Panc1 (cell line): ENCODE measurements around the gene RNF130. TPM values are rescaled to one million over a fixed set of nuclear protein-coding genes. Genes with fewer than 3 reads are reported as not detected.

Experiments used
- ATAC-seq: fragments of 200-7000 bp; cut with Tn5 transposase; 2 replicates; pipeline ENCODE4 v1.9.1; 2020; ENCODE audit warnings: mild to moderate bottlenecking, moderate library complexity
- BruUV-seq: library from RNA; stranded (reverse); fragments of 400-500 nt; replicated peaks from 2 replicates; lab custom pipeline; 2021; lab: Mats Ljungman, UMichigan
- CTCF ChIA-PET: fragments of 300-600 bp; sonication (Branson Sonifier 250); formaldehyde crosslinking; loops from one replicate; lab custom pipeline; 2022; ENCODE audit warnings: antibody characterized with exemption; lab: Charles Lee
- POLR2A ChIA-PET: fragments of 300-600 bp; sonication (Branson Sonifier 250); formaldehyde crosslinking; loops from one replicate; lab custom pipeline; 2022; ENCODE audit warnings: antibody characterized with exemption; lab: Charles Lee
- DNase-seq: peaks from one replicate; pipeline ENCODE4 v3.0.0-alpha.2; 2010; ENCODE audit warnings: low read depth, low spot score
- H3K27ac ChIP-seq: 2 replicates; pipeline ENCODE4 v1.5.1; 2011; ENCODE audit warnings: mild to moderate bottlenecking, low read length, inconsistent platforms
- H3K27me3 ChIP-seq: fragments of 200-500 bp; sonication (Bioruptor generic); 2 replicates; pipeline ENCODE4 v1.6.0; 2014; ENCODE audit warnings: low read length, inconsistent platforms; ENCODE audit not compliant: control insufficient read depth, insufficient read depth
- H3K36me3 ChIP-seq: fragments of 200-500 bp; sonication (Bioruptor generic); 2 replicates; pipeline ENCODE4 v1.5.1; 2014; ENCODE audit warnings: inconsistent platforms, mild to moderate bottlenecking, low read length, moderate library complexity; ENCODE audit not compliant: control insufficient read depth, insufficient read depth
- H3K4me1 ChIP-seq: 2 replicates; pipeline ENCODE4 v1.5.1; 2011; ENCODE audit warnings: inconsistent platforms, mild to moderate bottlenecking, low read length, moderate library complexity; ENCODE audit not compliant: control insufficient read depth, insufficient read depth
- H3K4me3 ChIP-seq, 2 experiments: 2 replicates each; pipeline ENCODE4 v1.5.1; 2011 to 2012; ENCODE audit warnings: low read depth in 2 of 2, low read length in 2 of 2, mild to moderate bottlenecking in 2 of 2, inconsistent platforms in 1 of 2, moderate library complexity in 1 of 2
- H3K9me3 ChIP-seq: fragments of 200-500 bp; sonication (Bioruptor generic); 2 replicates; pipeline ENCODE4 v1.5.1; 2014; ENCODE audit warnings: low read depth, mild to moderate bottlenecking, inconsistent platforms, low read length, moderate library complexity; ENCODE audit not compliant: control insufficient read depth, insufficient read depth
- POLR2AphosphoS5 ChIP-seq: IDR thresholded peaks from 2 replicates; pipeline ENCODE4 v1.6.1; 2012; ENCODE audit warnings: mild to moderate bottlenecking, low read depth, low read length, moderate library complexity
- SIN3A ChIP-seq: IDR thresholded peaks from 2 replicates; pipeline ENCODE4 v1.6.1; 2012; ENCODE audit warnings: low read depth, mild to moderate bottlenecking, low read length, moderate library complexity, borderline replicate concordance; ENCODE audit not compliant: insufficient read depth
- TCF7L2 ChIP-seq: IDR thresholded peaks from 2 replicates; pipeline ENCODE4 v1.6.1; 2011; ENCODE audit warnings: mild to moderate bottlenecking, low read depth, low read length, inconsistent platforms
- in situ Hi-C: cut with HindIII; loops from 2 replicates; pipeline ENCODE4 v1.10.0; 2016; ENCODE audit warnings: low sequenced_read_pairs, low pct_unique_long_range_greater_than_20kb
- intact Hi-C: fragments of 100-400 bp; cut with micrococcal nuclease; formaldehyde crosslinking; loops from one replicate; pipeline ENCODE4 v1.10.0; 2022; ENCODE audit not compliant: unreplicated experiment
- total RNA-seq: library from RNA; stranded (reverse); gene quantifications from one replicate; pipeline ENCODE4 v1.2.1, GENCODE V29; 2021; ENCODE audit not compliant: unreplicated experiment
- TF ChIP-seq, protein P1 (sequence below): fragments of 450-650 bp; IDR thresholded peaks from 2 replicates; pipeline ENCODE4 v1.5.1; 2017; ENCODE audit warnings: mild to moderate bottlenecking
- TF ChIP-seq, protein P2 (sequence below), 2 experiments: IDR thresholded peaks; 2 replicates each; pipeline ENCODE4 v1.6.1; 2011 to 2012; ENCODE audit warnings: low read depth in 2 of 2, control low read depth in 1 of 2, low read length in 1 of 2, mild to moderate bottlenecking in 1 of 2, moderate library complexity in 1 of 2; ENCODE audit not compliant: insufficient read depth in 1 of 2

RNF130 gene
- total RNA-seq, 1 experiment from 2014 or later, result 73.1 TPM

DNA sequence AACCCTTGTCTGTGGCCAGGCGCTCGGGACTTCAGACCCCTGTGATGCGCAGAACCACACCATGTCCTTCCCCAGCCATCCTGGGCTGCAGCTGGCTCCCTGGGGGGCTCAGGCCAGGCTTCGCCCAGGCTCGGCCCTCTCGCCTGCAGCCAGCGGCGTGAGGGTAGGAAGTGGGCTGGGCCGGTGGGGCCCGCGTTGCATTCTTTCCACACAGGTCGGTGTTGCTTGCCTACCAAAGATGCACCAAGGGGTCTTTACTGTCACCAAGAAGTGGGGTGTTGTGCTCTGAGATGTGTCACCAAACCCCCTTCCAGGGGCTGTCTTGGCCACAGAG is 48.3 kb upstream of the RNF130 start:
- Histone ChIP-seq H3K9me3 (no peaks in the 10 kb centered on the region), H3K4me3 (no peak overlapping the region), H3K27ac (no peak overlapping the region), H3K36me3 (no peaks in the 10 kb centered on the region), H3K4me1 (no peaks in the 10 kb centered on the region), H3K27me3 (peaks cover 7% of the 10 kb centered on the region)
- POLR2A ChIA-PET, result no interaction called here
- in situ Hi-C loops (no loop called here), intact Hi-C loops (loop anchor here (10.0 kb wide), 1 partner anchor 195 kb away; no protein-coding TSS in a partner anchor)
- DNase-seq (no peak), ATAC-seq (no peak)
- no TSS peak for BruUV-seq
- CTCF ChIA-PET, result no interaction called here
- TF ChIP-seq, protein P1, sequence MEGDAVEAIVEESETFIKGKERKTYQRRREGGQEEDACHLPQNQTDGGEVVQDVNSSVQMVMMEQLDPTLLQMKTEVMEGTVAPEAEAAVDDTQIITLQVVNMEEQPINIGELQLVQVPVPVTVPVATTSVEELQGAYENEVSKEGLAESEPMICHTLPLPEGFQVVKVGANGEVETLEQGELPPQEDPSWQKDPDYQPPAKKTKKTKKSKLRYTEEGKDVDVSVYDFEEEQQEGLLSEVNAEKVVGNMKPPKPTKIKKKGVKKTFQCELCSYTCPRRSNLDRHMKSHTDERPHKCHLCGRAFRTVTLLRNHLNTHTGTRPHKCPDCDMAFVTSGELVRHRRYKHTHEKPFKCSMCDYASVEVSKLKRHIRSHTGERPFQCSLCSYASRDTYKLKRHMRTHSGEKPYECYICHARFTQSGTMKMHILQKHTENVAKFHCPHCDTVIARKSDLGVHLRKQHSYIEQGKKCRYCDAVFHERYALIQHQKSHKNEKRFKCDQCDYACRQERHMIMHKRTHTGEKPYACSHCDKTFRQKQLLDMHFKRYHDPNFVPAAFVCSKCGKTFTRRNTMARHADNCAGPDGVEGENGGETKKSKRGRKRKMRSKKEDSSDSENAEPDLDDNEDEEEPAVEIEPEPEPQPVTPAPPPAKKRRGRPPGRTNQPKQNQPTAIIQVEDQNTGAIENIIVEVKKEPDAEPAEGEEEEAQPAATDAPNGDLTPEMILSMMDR, result no peak
- TF ChIP-seq TCF7L2 (no peak), POLR2AphosphoS5 (no peak), SIN3A (no peak)
- TF ChIP-seq, protein P2, sequence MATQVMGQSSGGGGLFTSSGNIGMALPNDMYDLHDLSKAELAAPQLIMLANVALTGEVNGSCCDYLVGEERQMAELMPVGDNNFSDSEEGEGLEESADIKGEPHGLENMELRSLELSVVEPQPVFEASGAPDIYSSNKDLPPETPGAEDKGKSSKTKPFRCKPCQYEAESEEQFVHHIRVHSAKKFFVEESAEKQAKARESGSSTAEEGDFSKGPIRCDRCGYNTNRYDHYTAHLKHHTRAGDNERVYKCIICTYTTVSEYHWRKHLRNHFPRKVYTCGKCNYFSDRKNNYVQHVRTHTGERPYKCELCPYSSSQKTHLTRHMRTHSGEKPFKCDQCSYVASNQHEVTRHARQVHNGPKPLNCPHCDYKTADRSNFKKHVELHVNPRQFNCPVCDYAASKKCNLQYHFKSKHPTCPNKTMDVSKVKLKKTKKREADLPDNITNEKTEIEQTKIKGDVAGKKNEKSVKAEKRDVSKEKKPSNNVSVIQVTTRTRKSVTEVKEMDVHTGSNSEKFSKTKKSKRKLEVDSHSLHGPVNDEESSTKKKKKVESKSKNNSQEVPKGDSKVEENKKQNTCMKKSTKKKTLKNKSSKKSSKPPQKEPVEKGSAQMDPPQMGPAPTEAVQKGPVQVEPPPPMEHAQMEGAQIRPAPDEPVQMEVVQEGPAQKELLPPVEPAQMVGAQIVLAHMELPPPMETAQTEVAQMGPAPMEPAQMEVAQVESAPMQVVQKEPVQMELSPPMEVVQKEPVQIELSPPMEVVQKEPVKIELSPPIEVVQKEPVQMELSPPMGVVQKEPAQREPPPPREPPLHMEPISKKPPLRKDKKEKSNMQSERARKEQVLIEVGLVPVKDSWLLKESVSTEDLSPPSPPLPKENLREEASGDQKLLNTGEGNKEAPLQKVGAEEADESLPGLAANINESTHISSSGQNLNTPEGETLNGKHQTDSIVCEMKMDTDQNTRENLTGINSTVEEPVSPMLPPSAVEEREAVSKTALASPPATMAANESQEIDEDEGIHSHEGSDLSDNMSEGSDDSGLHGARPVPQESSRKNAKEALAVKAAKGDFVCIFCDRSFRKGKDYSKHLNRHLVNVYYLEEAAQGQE (IDR thresholded peaks at IDR 0.05; ENCODE audit: insufficient read depth in 1 of 2, low read depth in 2 of 2, low read length in 1 of 2), result no peak

DNA sequence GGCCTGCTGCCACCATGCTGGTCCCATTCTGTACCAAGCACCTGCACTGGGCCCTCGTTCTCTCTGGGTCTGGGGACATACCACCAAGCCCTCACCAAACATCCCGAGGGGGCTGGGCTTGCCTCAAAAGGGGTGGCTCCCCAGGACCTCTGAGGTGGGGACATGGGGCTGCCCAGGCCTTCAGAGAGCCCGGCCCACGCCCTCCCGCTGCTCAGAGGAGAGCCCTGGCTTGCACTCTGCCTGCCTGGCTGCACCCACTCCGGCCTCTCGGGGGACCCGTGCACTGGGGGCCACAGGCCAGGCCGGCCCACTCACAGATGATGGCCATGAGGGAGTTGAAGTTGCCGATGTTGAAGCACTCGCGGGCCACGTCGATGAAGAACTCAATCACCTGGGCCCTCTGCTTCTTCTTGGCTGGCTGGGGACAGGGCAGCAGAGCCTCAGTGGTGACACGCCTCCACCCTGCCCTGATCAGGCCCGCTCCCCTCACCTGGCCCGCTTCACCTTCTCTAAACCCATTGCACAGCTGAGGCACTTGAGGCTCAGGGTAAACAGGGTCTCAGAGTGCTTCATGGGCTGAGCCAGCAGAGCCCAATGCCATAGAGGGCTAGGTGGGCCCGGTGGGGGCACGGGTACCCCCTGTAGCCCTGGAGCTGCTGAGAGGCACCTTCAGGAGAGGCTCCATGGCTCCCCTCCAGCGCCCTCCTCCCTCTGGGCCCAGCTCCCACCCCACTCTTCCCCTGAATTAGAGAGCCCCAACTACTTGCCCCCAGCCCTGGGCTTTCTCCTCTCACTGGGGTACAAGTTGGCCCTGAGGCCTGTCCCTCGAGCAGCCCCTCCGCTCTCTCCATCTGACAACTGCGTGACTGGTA is 47.7 kb upstream of the RNF130 start:
- CTCF ChIA-PET, result no interaction called here
- no peak for ATAC-seq
- intact Hi-C loops, result no loop called here
- no peak overlapping the region for H3K27ac ChIP-seq
- BruUV-seq, result no TSS peak
- no peaks in the 10 kb centered on the region for H3K4me1 ChIP-seq
- H3K27me3 ChIP-seq, result peaks cover 7% of the 10 kb centered on the region
- in situ Hi-C loops, result no loop called here
- H3K9me3 ChIP-seq, result no peaks in the 10 kb centered on the region
- POLR2A ChIA-PET, result no interaction called here
- no peaks in the 10 kb centered on the region for H3K36me3 ChIP-seq
- DNase-seq, result no peak
- TF ChIP-seq POLR2AphosphoS5 (no peak), TCF7L2 (no peak), SIN3A (no peak)
- TF ChIP-seq, protein P1, result no peak
- TF ChIP-seq, protein P2 (IDR thresholded peaks at IDR 0.05; ENCODE audit: insufficient read depth in 1 of 2, low read depth in 2 of 2, low read length in 1 of 2), result no peak
- H3K4me3 ChIP-seq, result no peak overlapping the region
